Transverse colon (tissue), 4 donors: Measurements from ENCODE around the gene TMEM212. TPM values are rescaled to one million over a fixed set of nuclear protein-coding genes. Genes with fewer than 3 reads are reported as not detected.

Experiments used
- DNase-seq: peaks from one replicate; pipeline ENCODE4 v3.0.0-alpha.2; 2019
- H3K27ac ChIP-seq, 4 donors: fragments of 200-600 bp; sonication (generic); 2 replicates each; pipeline ENCODE4 v1.5.1; 2016 to 2018; ENCODE audit warnings: inconsistent platforms in 4 of 4
- H3K27me3 ChIP-seq: fragments of 200-600 bp; sonication (generic); 2 replicates; pipeline ENCODE4 v1.5.1; 2017; ENCODE audit warnings: inconsistent platforms
- H3K36me3 ChIP-seq, 4 donors: fragments of 200-600 bp; sonication (generic); 2 replicates each; pipeline ENCODE4 v1.5.1; 2017 to 2019; ENCODE audit warnings: inconsistent platforms in 4 of 4
- H3K4me1 ChIP-seq, 4 donors: fragments of 200-600 bp; sonication (generic); 2 replicates each; pipeline ENCODE4 v1.5.1; 2017 to 2020; ENCODE audit warnings: inconsistent platforms in 4 of 4
- H3K4me3 ChIP-seq, 4 donors: fragments of 200-600 bp; sonication (generic); 1 replicate in 1 of 4; 2 replicates in 3 of 4; pipeline versions ENCODE4 v1.5.1 to v1.6.1; 2017 to 2019; ENCODE audit warnings: inconsistent platforms in 4 of 4
- H3K9me3 ChIP-seq, 2 donors: fragments of 200-600 bp; sonication (generic); 2 replicates each; pipeline ENCODE4 v1.5.1; 2017 to 2019; ENCODE audit warnings: inconsistent platforms in 2 of 2
- EP300 ChIP-seq: sonication (generic); formaldehyde crosslinking; IDR thresholded peaks from one replicate; pipeline ENCODE4 v1.6.1; 2017; ENCODE audit warnings: antibody characterized with exemption, low read depth
- POLR2AphosphoS5 ChIP-seq, 3 donors: sonication (generic); formaldehyde crosslinking; IDR thresholded peaks; one replicate each; pipeline ENCODE4 v1.6.1; 2016; ENCODE audit warnings: antibody characterized with exemption in 3 of 3
- WGBS, 2 donors: methylation state at CpG; one replicate each; pipeline ENCODE4 v1.1.5; 2018; ENCODE audit warnings: low coverage in 1 of 2; 5-methylcytosine and 5-hydroxymethylcytosine counted together
- in situ Hi-C, 4 donors: fragments of 200-750 bp; cut with MboI; loops; one replicate each; pipeline versions ENCODE4 v1.15.0 to v1.15.1; 2017; ENCODE audit warnings: low sequenced_read_pairs in 3 of 4, low pct_ligation_motif_present in 1 of 4, low pct_unique_long_range_greater_than_20kb in 1 of 4
- intact Hi-C: fragments of 100-400 bp; cut with DNase I; formaldehyde crosslinking; loops from one replicate; pipeline ENCODE4 v1.15.1; 2023; ENCODE audit warnings: low total_unique reads
- total RNA-seq, 4 donors: library from RNA; depleted of rRNA; stranded (reverse); fragments of >200 nt; gene quantifications; one replicate each; pipeline ENCODE4 v1.1.0, GENCODE V29; 2016
- TF ChIP-seq, protein P1 (sequence below), 5 experiments: fragments of 200-600 bp in 3 of 5; fragments of 450-650 bp in 2 of 5; sonication (generic) in 3 of 5; IDR thresholded peaks; 1 replicate in 2 of 5; 2 replicates in 3 of 5; pipeline ENCODE4 v1.5.1; 2016 to 2017; ENCODE audit warnings: antibody characterized with exemption in 5 of 5, inconsistent platforms in 3 of 5, mild to moderate bottlenecking in 2 of 5, moderate library complexity in 1 of 5

Gene TMEM212
- total RNA-seq, 4 donors from 2014 or later, result not detected

DNA sequence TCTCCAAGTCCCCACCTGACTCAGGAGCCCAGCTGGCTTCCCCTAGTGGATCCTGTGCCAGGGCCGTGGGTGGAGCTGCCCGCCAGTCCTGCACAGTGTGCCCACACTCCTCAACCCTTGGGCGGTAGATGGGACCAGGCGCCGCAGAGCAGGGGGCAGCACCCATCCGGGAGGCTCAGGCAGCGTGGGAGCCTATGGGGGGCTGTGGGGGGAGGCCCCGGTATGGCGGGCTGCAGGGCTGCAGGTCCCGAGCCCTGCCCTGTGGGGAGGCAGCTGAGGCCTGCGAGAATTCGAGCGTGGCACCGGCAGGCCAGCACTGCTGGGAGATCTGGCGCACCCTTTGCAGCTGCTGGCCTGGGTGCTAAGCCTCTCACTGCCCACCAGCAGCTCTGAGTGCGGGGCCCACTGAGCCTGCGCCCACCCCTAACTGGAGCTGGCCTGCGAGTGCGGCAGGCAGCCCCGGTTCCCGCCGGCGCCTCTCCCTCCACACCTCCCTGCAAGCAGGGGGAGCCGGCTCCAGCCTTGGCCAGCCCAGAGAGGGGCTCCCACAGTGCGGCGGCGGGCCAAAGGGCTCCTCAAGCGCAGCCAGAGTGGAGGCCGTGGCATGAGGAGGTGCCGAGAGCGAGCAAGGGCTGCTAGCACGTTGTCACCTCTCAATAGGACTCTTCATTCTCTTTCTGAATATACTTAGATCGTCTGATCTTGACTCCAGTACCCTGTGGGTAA lies 64.0 kb downstream of the TMEM212 start:
- TF ChIP-seq POLR2AphosphoS5 (IDR thresholded peaks at IDR 0.05) (no peak), EP300 (no peak)
- in situ Hi-C loops, result no loop called here
- intact Hi-C loops, result loop anchor here (2.0 kb wide), 1 partner anchor 100 kb away; no protein-coding TSS in a partner anchor
- Histone ChIP-seq H3K27ac (no peak overlapping the region), H3K4me1 (no peaks in the 10 kb centered on the region), H3K36me3 (no peaks in the 10 kb centered on the region), H3K9me3 (no peaks in the 10 kb centered on the region), H3K4me3 (no peak overlapping the region), H3K27me3 (no peaks in the 10 kb centered on the region)
- no peak for DNase-seq
- 83 to 91% methylated on average over 1 to 32 of the region's 33 CpGs for WGBS, 2 donors

DNA sequence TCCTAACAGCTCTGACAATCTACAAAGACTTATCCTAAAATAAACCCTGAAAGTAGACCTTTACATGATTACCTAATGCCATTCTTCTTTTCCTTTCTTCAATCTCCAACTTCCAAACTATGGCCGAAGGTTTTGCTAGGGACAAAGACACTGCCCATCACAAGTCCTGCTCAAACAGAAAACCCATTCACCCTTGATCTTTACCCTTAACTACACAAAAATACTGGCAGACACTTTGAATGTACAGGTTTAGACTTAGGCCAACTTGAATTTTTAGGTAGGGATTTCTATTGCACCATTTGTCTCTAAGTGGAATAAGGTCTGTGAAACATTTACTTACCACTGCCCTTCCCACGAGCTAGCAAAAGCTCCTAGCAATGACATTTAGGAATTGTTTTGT lies 64.6 kb downstream of the TMEM212 start:
- intact Hi-C loops (loop anchor here (2.0 kb wide), 1 partner anchor 99 kb away; no protein-coding TSS in a partner anchor), in situ Hi-C loops (no loop called here)
- H3K4me1 ChIP-seq, result no peaks in the 10 kb centered on the region
- H3K27ac ChIP-seq, result no peak overlapping the region
- WGBS, 2 donors, result 71 to 73% methylated on average over 2 of the region's 2 CpGs
- H3K36me3 ChIP-seq, result no peaks in the 10 kb centered on the region
- no peaks in the 10 kb centered on the region for H3K9me3 ChIP-seq
- DNase-seq, result no peak
- no peak overlapping the region for H3K4me3 ChIP-seq
- TF ChIP-seq, protein P1, sequence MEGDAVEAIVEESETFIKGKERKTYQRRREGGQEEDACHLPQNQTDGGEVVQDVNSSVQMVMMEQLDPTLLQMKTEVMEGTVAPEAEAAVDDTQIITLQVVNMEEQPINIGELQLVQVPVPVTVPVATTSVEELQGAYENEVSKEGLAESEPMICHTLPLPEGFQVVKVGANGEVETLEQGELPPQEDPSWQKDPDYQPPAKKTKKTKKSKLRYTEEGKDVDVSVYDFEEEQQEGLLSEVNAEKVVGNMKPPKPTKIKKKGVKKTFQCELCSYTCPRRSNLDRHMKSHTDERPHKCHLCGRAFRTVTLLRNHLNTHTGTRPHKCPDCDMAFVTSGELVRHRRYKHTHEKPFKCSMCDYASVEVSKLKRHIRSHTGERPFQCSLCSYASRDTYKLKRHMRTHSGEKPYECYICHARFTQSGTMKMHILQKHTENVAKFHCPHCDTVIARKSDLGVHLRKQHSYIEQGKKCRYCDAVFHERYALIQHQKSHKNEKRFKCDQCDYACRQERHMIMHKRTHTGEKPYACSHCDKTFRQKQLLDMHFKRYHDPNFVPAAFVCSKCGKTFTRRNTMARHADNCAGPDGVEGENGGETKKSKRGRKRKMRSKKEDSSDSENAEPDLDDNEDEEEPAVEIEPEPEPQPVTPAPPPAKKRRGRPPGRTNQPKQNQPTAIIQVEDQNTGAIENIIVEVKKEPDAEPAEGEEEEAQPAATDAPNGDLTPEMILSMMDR (IDR thresholded peaks at IDR 0.05), result no peak
- H3K27me3 ChIP-seq, result no peaks in the 10 kb centered on the region

DNA sequence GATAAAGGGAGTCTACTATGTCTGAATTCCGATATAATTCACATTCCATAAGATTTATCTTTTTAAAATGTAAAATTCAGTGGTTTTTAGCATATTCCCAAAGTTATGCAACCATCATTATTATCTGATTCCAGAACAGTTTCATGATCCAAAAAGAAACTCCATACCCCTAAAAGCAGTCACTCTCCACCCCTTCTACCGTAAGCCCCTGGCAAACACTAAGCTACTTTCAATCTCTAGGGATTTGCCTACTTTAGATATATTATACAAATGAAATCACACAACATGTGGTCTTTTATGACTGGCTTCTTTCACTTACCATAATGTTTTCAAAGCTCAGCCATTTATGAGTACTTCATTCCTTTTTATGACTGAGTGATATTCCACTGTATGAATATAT lies 65.6 kb downstream of the TMEM212 start:
- no peak for DNase-seq
- no peaks in the 10 kb centered on the region for H3K9me3 ChIP-seq
- no peak overlapping the region for H3K4me3 ChIP-seq
- no peaks in the 10 kb centered on the region for H3K36me3 ChIP-seq
- in situ Hi-C loops (no loop called here), intact Hi-C loops (no loop called here)
- WGBS, 2 donors, result 75 to 94% methylated on average over 2 of the region's 2 CpGs
- no peak overlapping the region for H3K27ac ChIP-seq
- TF ChIP-seq, protein P1 (IDR thresholded peaks at IDR 0.05), result no peak
- TF ChIP-seq POLR2AphosphoS5 (IDR thresholded peaks at IDR 0.05), result no peak
- no peaks in the 10 kb centered on the region for H3K27me3 ChIP-seq
- H3K4me1 ChIP-seq, result no peaks in the 10 kb centered on the region

Other genes starting within 250 kb of the TMEM212 start
- 10 to 100 TPM; 52.1 to 88.3 (median 77.4) TPM for gene PLD1, start 32.9 kb upstream of the TMEM212 start, total RNA-seq
- 10 to 100 TPM; 28.5 to 85.7 (median 44.5) TPM for gene FNDC3B, start 196.2 kb downstream of the TMEM212 start, total RNA-seq